NCI-H446 treated with DMSO at 0.1 percent for 48 hours (cell line): ENCODE measurements around the gene PKHD1.

Experiments
- DNase-seq: peaks from one replicate; lab custom pipeline; 2025; lab: John Stamatoyannopoulos, UW

Gene PKHD1

GRCh38 chr6:51793393-51793792, 294.0 kb downstream of the PKHD1 start:
- DNase-seq, result no peak

- no peak for DNase-seq
Observed at GRCh38 chr6:51792273-51793030, 295.0 kb downstream of the PKHD1 start.

GRCh38 chr6:51790946-51791345, 296.5 kb downstream of the PKHD1 start:
- no peak for DNase-seq

- no peak for DNase-seq
Observed at GRCh38 chr6:51788121-51788520, 299.3 kb downstream of the PKHD1 start.

GRCh38 chr6:51778666-51779065, 308.7 kb downstream of the PKHD1 start:
- no peak for DNase-seq

- no peak for DNase-seq
Observed at GRCh38 chr6:51777618-51778017, 309.8 kb downstream of the PKHD1 start.

GRCh38 chr6:51775942-51776860, 311.2 kb downstream of the PKHD1 start:
- DNase-seq, result no peak

GRCh38 chr6:51768087-51768486, 319.3 kb downstream of the PKHD1 start:
- no peak for DNase-seq

GRCh38 chr6:51765230-51765629, 322.2 kb downstream of the PKHD1 start:
- no peak for DNase-seq

- DNase-seq, result no peak
Observed at GRCh38 chr6:51753635-51754034, 333.8 kb downstream of the PKHD1 start.

GRCh38 chr6:51743999-51744398, 343.4 kb downstream of the PKHD1 start:
- DNase-seq, result no peak

GRCh38 chr6:51740658-51741057, 346.8 kb downstream of the PKHD1 start:
- no peak for DNase-seq

GRCh38 chr6:51738614-51739013, 348.8 kb downstream of the PKHD1 start:
- DNase-seq, result no peak

- no peak for DNase-seq
Observed at GRCh38 chr6:51737580-51738360, 349.6 kb downstream of the PKHD1 start.

- DNase-seq, result no peak
Observed at GRCh38 chr6:51725155-51725554, 362.3 kb downstream of the PKHD1 start.

GRCh38 chr6:51720327-51720726, 367.1 kb downstream of the PKHD1 start:
- no peak for DNase-seq

GRCh38 chr6:51719297-51719696, 368.1 kb downstream of the PKHD1 start:
- no peak for DNase-seq

GRCh38 chr6:51718533-51718932, 368.9 kb downstream of the PKHD1 start:
- no peak for DNase-seq

- no peak for DNase-seq
Observed at GRCh38 chr6:51717477-51717876, 369.9 kb downstream of the PKHD1 start.

GRCh38 chr6:51711876-51712275, 375.5 kb downstream of the PKHD1 start:
- DNase-seq, result no peak

- no peak for DNase-seq
Observed at GRCh38 chr6:51706086-51706485, 381.3 kb downstream of the PKHD1 start.

- no peak for DNase-seq
Observed at GRCh38 chr6:51704932-51705540, 382.4 kb downstream of the PKHD1 start.
